HG03196 (cell line): ENCODE measurements around the gene SEC31A.

ENCODE experiments used
- ATAC-seq: cut with Tn5 transposase; IDR thresholded peaks from one replicate; pipeline ENCODE4 v1.9.1; 2021; ENCODE audit not compliant: unreplicated experiment

Gene SEC31A

DNA sequence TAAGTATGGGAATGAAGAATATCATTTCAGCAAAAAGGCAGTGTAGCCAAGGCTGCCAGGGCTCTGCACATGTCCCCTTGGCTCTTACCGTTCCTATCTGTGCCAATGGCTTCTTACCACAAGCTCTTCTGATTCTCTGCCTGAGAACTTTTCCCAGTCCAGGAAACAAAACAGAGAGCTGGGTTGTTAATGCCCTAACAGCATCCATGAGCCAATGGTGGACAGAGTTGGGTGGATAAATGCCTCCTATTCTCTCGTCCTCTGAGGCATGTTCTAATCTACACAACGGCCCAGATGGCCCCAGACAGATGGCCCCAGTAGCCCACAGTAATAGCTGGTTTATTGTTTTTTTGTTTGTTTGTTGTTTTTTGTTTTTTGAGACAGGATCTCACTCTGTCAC lies 120.3 kb downstream of the SEC31A start:
- ATAC-seq = no peak
